ENCODE data around the gene GIMAP6.
"Not testable (repeated sequence)": the region's sequence is repeated elsewhere in the genome, so short reads cannot be mapped to it uniquely, and the experiment has no call there.

GIMAP6 gene

GRCh38 chr7:150586068-150586784 is 46.0 kb downstream of the GIMAP6 start:
- DNase-seq (ENCODE audit: low read depth in 2 of 2): no peak

GRCh38 chr7:150585199-150585598 is 47.0 kb downstream of the GIMAP6 start:
- no peak for DNase-seq (ENCODE audit: low read depth in 2 of 2)

- DNase-seq (ENCODE audit: low read depth in 2 of 2): no peak
Observed at GRCh38 chr7:150580638-150581394, 51.4 kb downstream of the GIMAP6 start.

GRCh38 chr7:150579979-150580637 is 52.1 kb downstream of the GIMAP6 start:
- not testable (repeated sequence) for DNase-seq (ENCODE audit: low read depth in 2 of 2)

Data from activated CD4-positive, alpha-beta T cell treated with anti-CD3 and anti-CD28 coated beads for 24 hours (primary cell).